AML-193 (cell line): ENCODE results near the gene TAB2.
"Not testable (repeated sequence)": the region's sequence is repeated elsewhere in the genome, so short reads cannot be mapped to it uniquely, and the experiment has no call there.

Experiments used
- DNase-seq, 2 experiments: peaks; one replicate each; lab custom pipeline; 2025; lab: John Stamatoyannopoulos, UW

TAB2 gene

GRCh38 chr6:149444360-149445094, 127.0 kb downstream of the TAB2 start:
- DNase-seq, result not testable (repeated sequence)

GRCh38 chr6:149445095-149445466, 127.6 kb downstream of the TAB2 start:
- no peak for DNase-seq

- no peak for DNase-seq
These were observed 128.1 kb downstream of the TAB2 start for GRCh38 chr6:149445573-149445972.

GRCh38 chr6:149446791-149447376, 129.4 kb downstream of the TAB2 start:
- no peak for DNase-seq

- no peak for DNase-seq
These were observed 131.4 kb downstream of the TAB2 start for GRCh38 chr6:149448821-149449453.

GRCh38 chr6:149449831-149450678, 132.5 kb downstream of the TAB2 start:
- DNase-seq, result no peak

GRCh38 chr6:149450679-149451375, 133.3 kb downstream of the TAB2 start:
- no peak for DNase-seq

- DNase-seq, result no peak
These were observed 134.0 kb downstream of the TAB2 start for GRCh38 chr6:149451376-149452036.

GRCh38 chr6:149452037-149452939, 134.8 kb downstream of the TAB2 start:
- DNase-seq, result no peak

GRCh38 chr6:149453597-149454345, 136.3 kb downstream of the TAB2 start:
- no peak for DNase-seq

GRCh38 chr6:149454346-149454848, 136.9 kb downstream of the TAB2 start:
- DNase-seq, result no peak

- DNase-seq, result no peak
These were observed 137.7 kb downstream of the TAB2 start for GRCh38 chr6:149455031-149455732.

GRCh38 chr6:149456311-149457021, 139.0 kb downstream of the TAB2 start:
- no peak for DNase-seq

- DNase-seq, result no peak
These were observed 139.9 kb downstream of the TAB2 start for GRCh38 chr6:149457316-149457884.

GRCh38 chr6:149458196-149458595, 140.7 kb downstream of the TAB2 start:
- DNase-seq, result no peak

- DNase-seq, result no peak
These were observed 141.3 kb downstream of the TAB2 start for GRCh38 chr6:149458806-149459205.

GRCh38 chr6:149459761-149460160, 142.2 kb downstream of the TAB2 start:
- no peak for DNase-seq

GRCh38 chr6:149460249-149460648, 142.7 kb downstream of the TAB2 start:
- DNase-seq, result not testable (repeated sequence)
